GM12878 (cell line): ENCODE measurements around the gene PGAM2. TPM values are rescaled to one million over a fixed set of nuclear protein-coding genes. Genes with fewer than 3 reads are reported as not detected.
A peak's percentile ranks its signal among the peaks of the same experiment; 100 is the strongest.

ENCODE experiments used
- IKZF1 ChIP-seq: fragments of 450-650 bp; conservative IDR thresholded peaks from 2 replicates; pipeline ENCODE4 v1.6.1; 2017; ENCODE audit warnings: antibody characterized with exemption, mild to moderate bottlenecking
- MTA2 ChIP-seq: fragments of 450-650 bp; IDR thresholded peaks from 2 replicates; pipeline ENCODE4 v1.6.1; 2016; ENCODE audit warnings: low read depth, mild to moderate bottlenecking, moderate library complexity
- NR2C1 ChIP-seq: fragments of 450-650 bp; IDR thresholded peaks from 2 replicates; pipeline ENCODE4 v1.6.1; 2017; ENCODE audit warnings: antibody characterized with exemption, mild to moderate bottlenecking, moderate library complexity
- NR2F1 ChIP-seq: fragments of 450-650 bp; conservative IDR thresholded peaks from 2 replicates; pipeline ENCODE4 v1.6.1; 2017; ENCODE audit warnings: mild to moderate bottlenecking
- RCOR1 ChIP-seq: conservative IDR thresholded peaks from 2 replicates; pipeline ENCODE4 v1.6.1; 2012; ENCODE audit warnings: low read depth, low read length, improper control_type of control experiment
- RELA ChIP-seq: fragments of 450-650 bp; IDR thresholded peaks from 2 replicates; pipeline ENCODE4 v1.8.0; 2014; ENCODE audit warnings: borderline replicate concordance; ENCODE audit not compliant: partially characterized antibody
- SIX5 ChIP-seq: IDR thresholded peaks from 2 replicates; pipeline ENCODE4 v1.6.1; 2011; ENCODE audit warnings: mild to moderate bottlenecking, low read depth, low read length, moderate library complexity; ENCODE audit not compliant: severe bottlenecking
- SP1 ChIP-seq: IDR thresholded peaks from one replicate; pipeline ENCODE4 v1.6.1; 2011; ENCODE audit warnings: low read depth, low read length
- ZNF622 ChIP-seq: fragments of 450-650 bp; IDR thresholded peaks from 2 replicates; pipeline ENCODE4 v1.6.1; 2017; ENCODE audit warnings: mild to moderate bottlenecking, inconsistent platforms
- polyA plus RNA-seq, 11 experiments: library from polyadenylated mRNA; depleted of rRNA in 4 of 11; unstranded in 6 of 11; stranded (reverse) in 5 of 11; fragments of >200 nt; fragmentation: Nextera tagmentation in 4 of 11; fragmentation: Illumina TruSeq in 1 of 11; extraction: Ambion mirVana in 4 of 11; extraction: Trizol in 1 of 11; gene quantifications; 1 replicate in 1 of 11; 2 replicates in 10 of 11; pipeline versions ENCODE4 v1.2.1 to v1.2.3, GENCODE V29; 2011 to 2016; ENCODE audit warnings: inconsistent platforms in 2 of 11, missing spikeins in 2 of 11, low read depth in 1 of 11
- total RNA-seq, 4 experiments: library from RNA; depleted of rRNA in 3 of 4; stranded (reverse); fragments of >200 nt in 3 of 4; fragmentation: Illumina TruSeq in 1 of 4; extraction: Trizol in 1 of 4; gene quantifications; 2 replicates each; pipeline versions ENCODE4 v1.2.1 to v1.2.3, GENCODE V29; 2013 to 2021
- TF ChIP-seq, protein P1 (sequence below): fragments of 450-650 bp; IDR thresholded peaks from 2 replicates; pipeline ENCODE4 v1.6.1; 2016; ENCODE audit warnings: mild to moderate bottlenecking
- TF ChIP-seq, protein P2 (sequence below): IDR thresholded peaks from 2 replicates; pipeline ENCODE4 v1.6.1; 2011; ENCODE audit warnings: low read depth, mild to moderate bottlenecking, low read length, moderate library complexity, borderline replicate concordance; ENCODE audit errors: extremely low read depth
- TF ChIP-seq, protein P3 (sequence below): IDR thresholded peaks from 2 replicates; pipeline ENCODE4 v1.6.1; 2012; ENCODE audit warnings: low read depth, low read length, improper control_type of control experiment
- TF ChIP-seq, protein P4 (sequence below): fragments of 450-650 bp; IDR thresholded peaks from 2 replicates; pipeline ENCODE4 v1.6.1; 2018; ENCODE audit warnings: mild to moderate bottlenecking, low read depth, moderate library complexity; ENCODE audit not compliant: partially characterized antibody
- TF ChIP-seq, protein P5 (sequence below): fragments of 450-650 bp; IDR thresholded peaks from 2 replicates; pipeline ENCODE4 v1.6.1; 2017; ENCODE audit warnings: mild to moderate bottlenecking
- TF ChIP-seq, protein P6 (sequence below): IDR thresholded peaks from 2 replicates; pipeline ENCODE4 v1.6.1; 2012; ENCODE audit warnings: low read length, inconsistent platforms
- TF ChIP-seq, protein P7 (sequence below): IDR thresholded peaks from 2 replicates; pipeline ENCODE4 v1.6.1; 2012; ENCODE audit warnings: mild to moderate bottlenecking, low read depth, low read length

Gene PGAM2
- total and polyA plus RNA-seq, 10 of the 15 experiments (the other 5 are each of a cell fraction or from before 2014, with no cell fraction given): not detected

DNA sequence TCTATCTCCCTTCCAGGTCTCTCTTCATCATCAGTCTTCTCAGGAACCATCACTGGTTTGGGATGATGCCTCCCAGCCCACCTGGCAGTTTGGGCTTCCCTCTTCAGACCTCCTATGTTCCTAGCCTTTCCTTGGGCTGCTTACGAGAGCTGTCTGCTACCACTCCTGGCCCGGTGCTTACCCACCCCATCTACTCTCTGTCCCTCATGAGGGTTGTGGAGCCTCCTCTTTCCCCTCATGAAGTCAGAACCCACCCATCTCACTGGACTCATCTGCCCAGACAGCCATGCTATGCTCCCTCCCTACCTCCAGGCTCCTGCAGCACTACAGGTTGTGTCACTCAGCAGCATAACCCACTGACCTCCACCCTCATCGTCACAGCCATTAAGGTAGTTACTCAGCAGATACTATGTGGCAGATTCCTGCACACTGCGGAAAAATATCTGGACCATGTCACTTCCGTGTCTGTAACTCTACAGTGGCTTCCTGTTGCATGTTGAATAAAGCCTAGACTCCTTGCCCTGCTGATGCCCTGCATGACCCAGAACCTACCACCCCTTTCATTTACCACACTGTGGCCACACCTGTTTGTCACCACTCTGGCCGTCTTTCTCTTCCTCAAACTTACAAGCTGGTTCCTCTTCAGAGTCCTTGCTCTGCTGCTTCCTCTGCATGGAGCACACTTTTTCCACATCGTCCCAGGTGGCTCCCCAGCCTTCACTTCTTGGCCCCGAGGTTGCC, 18.9 kb downstream of the PGAM2 start (continued):
- TF ChIP-seq, protein P1, sequence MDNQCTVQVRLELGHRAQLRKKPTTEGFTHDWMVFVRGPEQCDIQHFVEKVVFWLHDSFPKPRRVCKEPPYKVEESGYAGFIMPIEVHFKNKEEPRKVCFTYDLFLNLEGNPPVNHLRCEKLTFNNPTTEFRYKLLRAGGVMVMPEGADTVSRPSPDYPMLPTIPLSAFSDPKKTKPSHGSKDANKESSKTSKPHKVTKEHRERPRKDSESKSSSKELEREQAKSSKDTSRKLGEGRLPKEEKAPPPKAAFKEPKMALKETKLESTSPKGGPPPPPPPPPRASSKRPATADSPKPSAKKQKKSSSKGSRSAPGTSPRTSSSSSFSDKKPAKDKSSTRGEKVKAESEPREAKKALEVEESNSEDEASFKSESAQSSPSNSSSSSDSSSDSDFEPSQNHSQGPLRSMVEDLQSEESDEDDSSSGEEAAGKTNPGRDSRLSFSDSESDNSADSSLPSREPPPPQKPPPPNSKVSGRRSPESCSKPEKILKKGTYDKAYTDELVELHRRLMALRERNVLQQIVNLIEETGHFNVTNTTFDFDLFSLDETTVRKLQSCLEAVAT: 0 out of 2 replicates have a peak, but pooled peaks have one; percentile 23
- TF ChIP-seq MTA2 (peak; percentile 35; the same call in 1 of the 2 replicates), IKZF1 (peak; percentile 62), ZNF622 (no peak), NR2F1 (peak; percentile 78), RELA (no peak), SIX5 (no peak), SP1 (no peak), NR2C1 (no peak), RCOR1 (no peak)
- TF ChIP-seq, protein P2, sequence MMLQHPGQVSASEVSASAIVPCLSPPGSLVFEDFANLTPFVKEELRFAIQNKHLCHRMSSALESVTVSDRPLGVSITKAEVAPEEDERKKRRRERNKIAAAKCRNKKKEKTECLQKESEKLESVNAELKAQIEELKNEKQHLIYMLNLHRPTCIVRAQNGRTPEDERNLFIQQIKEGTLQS: no peak
- TF ChIP-seq, protein P3, sequence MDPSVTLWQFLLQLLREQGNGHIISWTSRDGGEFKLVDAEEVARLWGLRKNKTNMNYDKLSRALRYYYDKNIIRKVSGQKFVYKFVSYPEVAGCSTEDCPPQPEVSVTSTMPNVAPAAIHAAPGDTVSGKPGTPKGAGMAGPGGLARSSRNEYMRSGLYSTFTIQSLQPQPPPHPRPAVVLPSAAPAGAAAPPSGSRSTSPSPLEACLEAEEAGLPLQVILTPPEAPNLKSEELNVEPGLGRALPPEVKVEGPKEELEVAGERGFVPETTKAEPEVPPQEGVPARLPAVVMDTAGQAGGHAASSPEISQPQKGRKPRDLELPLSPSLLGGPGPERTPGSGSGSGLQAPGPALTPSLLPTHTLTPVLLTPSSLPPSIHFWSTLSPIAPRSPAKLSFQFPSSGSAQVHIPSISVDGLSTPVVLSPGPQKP: no peak
- TF ChIP-seq, protein P4, sequence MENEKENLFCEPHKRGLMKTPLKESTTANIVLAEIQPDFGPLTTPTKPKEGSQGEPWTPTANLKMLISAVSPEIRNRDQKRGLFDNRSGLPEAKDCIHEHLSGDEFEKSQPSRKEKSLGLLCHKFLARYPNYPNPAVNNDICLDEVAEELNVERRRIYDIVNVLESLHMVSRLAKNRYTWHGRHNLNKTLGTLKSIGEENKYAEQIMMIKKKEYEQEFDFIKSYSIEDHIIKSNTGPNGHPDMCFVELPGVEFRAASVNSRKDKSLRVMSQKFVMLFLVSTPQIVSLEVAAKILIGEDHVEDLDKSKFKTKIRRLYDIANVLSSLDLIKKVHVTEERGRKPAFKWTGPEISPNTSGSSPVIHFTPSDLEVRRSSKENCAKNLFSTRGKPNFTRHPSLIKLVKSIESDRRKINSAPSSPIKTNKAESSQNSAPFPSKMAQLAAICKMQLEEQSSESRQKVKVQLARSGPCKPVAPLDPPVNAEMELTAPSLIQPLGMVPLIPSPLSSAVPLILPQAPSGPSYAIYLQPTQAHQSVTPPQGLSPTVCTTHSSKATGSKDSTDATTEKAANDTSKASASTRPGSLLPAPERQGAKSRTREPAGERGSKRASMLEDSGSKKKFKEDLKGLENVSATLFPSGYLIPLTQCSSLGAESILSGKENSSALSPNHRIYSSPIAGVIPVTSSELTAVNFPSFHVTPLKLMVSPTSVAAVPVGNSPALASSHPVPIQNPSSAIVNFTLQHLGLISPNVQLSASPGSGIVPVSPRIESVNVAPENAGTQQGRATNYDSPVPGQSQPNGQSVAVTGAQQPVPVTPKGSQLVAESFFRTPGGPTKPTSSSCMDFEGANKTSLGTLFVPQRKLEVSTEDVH: no peak
- TF ChIP-seq, protein P5, sequence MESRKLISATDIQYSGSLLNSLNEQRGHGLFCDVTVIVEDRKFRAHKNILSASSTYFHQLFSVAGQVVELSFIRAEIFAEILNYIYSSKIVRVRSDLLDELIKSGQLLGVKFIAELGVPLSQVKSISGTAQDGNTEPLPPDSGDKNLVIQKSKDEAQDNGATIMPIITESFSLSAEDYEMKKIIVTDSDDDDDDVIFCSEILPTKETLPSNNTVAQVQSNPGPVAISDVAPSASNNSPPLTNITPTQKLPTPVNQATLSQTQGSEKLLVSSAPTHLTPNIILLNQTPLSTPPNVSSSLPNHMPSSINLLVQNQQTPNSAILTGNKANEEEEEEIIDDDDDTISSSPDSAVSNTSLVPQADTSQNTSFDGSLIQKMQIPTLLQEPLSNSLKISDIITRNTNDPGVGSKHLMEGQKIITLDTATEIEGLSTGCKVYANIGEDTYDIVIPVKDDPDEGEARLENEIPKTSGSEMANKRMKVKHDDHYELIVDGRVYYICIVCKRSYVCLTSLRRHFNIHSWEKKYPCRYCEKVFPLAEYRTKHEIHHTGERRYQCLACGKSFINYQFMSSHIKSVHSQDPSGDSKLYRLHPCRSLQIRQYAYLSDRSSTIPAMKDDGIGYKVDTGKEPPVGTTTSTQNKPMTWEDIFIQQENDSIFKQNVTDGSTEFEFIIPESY: no peak
- TF ChIP-seq, protein P6, sequence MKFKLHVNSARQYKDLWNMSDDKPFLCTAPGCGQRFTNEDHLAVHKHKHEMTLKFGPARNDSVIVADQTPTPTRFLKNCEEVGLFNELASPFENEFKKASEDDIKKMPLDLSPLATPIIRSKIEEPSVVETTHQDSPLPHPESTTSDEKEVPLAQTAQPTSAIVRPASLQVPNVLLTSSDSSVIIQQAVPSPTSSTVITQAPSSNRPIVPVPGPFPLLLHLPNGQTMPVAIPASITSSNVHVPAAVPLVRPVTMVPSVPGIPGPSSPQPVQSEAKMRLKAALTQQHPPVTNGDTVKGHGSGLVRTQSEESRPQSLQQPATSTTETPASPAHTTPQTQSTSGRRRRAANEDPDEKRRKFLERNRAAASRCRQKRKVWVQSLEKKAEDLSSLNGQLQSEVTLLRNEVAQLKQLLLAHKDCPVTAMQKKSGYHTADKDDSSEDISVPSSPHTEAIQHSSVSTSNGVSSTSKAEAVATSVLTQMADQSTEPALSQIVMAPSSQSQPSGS: no peak
- TF ChIP-seq, protein P7, sequence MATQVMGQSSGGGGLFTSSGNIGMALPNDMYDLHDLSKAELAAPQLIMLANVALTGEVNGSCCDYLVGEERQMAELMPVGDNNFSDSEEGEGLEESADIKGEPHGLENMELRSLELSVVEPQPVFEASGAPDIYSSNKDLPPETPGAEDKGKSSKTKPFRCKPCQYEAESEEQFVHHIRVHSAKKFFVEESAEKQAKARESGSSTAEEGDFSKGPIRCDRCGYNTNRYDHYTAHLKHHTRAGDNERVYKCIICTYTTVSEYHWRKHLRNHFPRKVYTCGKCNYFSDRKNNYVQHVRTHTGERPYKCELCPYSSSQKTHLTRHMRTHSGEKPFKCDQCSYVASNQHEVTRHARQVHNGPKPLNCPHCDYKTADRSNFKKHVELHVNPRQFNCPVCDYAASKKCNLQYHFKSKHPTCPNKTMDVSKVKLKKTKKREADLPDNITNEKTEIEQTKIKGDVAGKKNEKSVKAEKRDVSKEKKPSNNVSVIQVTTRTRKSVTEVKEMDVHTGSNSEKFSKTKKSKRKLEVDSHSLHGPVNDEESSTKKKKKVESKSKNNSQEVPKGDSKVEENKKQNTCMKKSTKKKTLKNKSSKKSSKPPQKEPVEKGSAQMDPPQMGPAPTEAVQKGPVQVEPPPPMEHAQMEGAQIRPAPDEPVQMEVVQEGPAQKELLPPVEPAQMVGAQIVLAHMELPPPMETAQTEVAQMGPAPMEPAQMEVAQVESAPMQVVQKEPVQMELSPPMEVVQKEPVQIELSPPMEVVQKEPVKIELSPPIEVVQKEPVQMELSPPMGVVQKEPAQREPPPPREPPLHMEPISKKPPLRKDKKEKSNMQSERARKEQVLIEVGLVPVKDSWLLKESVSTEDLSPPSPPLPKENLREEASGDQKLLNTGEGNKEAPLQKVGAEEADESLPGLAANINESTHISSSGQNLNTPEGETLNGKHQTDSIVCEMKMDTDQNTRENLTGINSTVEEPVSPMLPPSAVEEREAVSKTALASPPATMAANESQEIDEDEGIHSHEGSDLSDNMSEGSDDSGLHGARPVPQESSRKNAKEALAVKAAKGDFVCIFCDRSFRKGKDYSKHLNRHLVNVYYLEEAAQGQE: no peak
